HG02981 (cell line): Measurements from ENCODE around the gene PSD4.

Experiments used
- ATAC-seq: cut with Tn5 transposase; IDR thresholded peaks from one replicate; pipeline ENCODE4 v1.9.1; 2021; ENCODE audit warnings: mild to moderate bottlenecking, moderate library complexity; ENCODE audit not compliant: unreplicated experiment

The PSD4 gene

GRCh38 chr2:113219889-113220641 lies 46.3 kb downstream of the PSD4 start:
- ATAC-seq: no peak

GRCh38 chr2:113220970-113221708 lies 47.4 kb downstream of the PSD4 start:
- no peak for ATAC-seq

- ATAC-seq: no peak
Measured at GRCh38 chr2:113221846-113222245, 48.1 kb downstream of the PSD4 start.

- no peak for ATAC-seq
Measured at GRCh38 chr2:113223813-113224212, 50.0 kb downstream of the PSD4 start.

- no peak for ATAC-seq
Measured at GRCh38 chr2:113224647-113225236, 51.0 kb downstream of the PSD4 start.

- no peak for ATAC-seq
Measured at GRCh38 chr2:113225263-113226259, 51.8 kb downstream of the PSD4 start.

- ATAC-seq: no peak
Measured at GRCh38 chr2:113226462-113226861, 52.7 kb downstream of the PSD4 start.

- ATAC-seq: no peak
Measured at GRCh38 chr2:113227290-113227689, 53.5 kb downstream of the PSD4 start.

- ATAC-seq: no peak
Measured at GRCh38 chr2:113227698-113228097, 53.9 kb downstream of the PSD4 start.

- ATAC-seq: no peak
Measured at GRCh38 chr2:113228351-113228750, 54.6 kb downstream of the PSD4 start.

GRCh38 chr2:113228991-113229716 lies 55.4 kb downstream of the PSD4 start:
- ATAC-seq: no peak

GRCh38 chr2:113229795-113230194 lies 56.0 kb downstream of the PSD4 start:
- ATAC-seq: no peak

- ATAC-seq: no peak
Measured at GRCh38 chr2:113230531-113230930, 56.8 kb downstream of the PSD4 start.

GRCh38 chr2:113231064-113231463 lies 57.3 kb downstream of the PSD4 start:
- ATAC-seq: no peak

GRCh38 chr2:113232123-113232522 lies 58.4 kb downstream of the PSD4 start:
- no peak for ATAC-seq

- no peak for ATAC-seq
Measured at GRCh38 chr2:113232740-113233139, 59.0 kb downstream of the PSD4 start.

- no peak for ATAC-seq
Measured at GRCh38 chr2:113233593-113234550, 60.1 kb downstream of the PSD4 start.

GRCh38 chr2:113234721-113235346 lies 61.1 kb downstream of the PSD4 start:
- ATAC-seq: no peak
